Cortex of kidney (tissue), 1 donor: ENCODE measurements around the gene DNM3.
"Not testable (repeated sequence)": the region's sequence is repeated elsewhere in the genome, so short reads cannot be mapped to it uniquely, and the experiment has no call there.

Source experiments
- DNase-seq: peaks from one replicate; lab custom pipeline; 2025; lab: John Stamatoyannopoulos, UW

The DNM3 gene

GRCh38 chr1:172423336-172423735 is 582.0 kb downstream of the DNM3 start:
- DNase-seq, result no peak

DNA sequence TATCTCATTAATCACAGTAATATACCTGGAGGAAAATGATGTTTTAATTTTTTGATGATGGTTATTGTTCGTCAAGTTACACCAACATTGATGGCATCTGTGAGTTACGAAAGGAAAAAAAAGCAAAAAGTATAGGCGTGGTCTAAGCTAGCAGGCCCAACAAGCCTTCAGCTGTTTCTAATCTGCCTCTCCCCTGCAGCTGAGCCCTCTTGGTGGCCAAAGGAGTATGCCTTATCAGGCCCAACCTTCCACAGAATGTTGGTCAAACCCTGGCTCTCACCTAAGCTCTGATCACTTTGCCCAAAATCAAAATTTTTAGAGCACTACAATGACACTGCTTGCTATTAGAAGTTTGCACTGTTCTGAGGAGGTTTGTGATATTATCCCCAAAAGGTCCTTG is 584.0 kb downstream of the DNM3 start:
- no peak for DNase-seq

- no peak for DNase-seq
Observed at GRCh38 chr1:172427191-172427590, 585.9 kb downstream of the DNM3 start.

- DNase-seq, result no peak
Observed at GRCh38 chr1:172429331-172430127, 588.2 kb downstream of the DNM3 start.

- DNase-seq, result no peak
Observed at GRCh38 chr1:172430128-172430454, 588.8 kb downstream of the DNM3 start.

GRCh38 chr1:172431204-172431603 is 589.9 kb downstream of the DNM3 start:
- DNase-seq, result no peak

DNA sequence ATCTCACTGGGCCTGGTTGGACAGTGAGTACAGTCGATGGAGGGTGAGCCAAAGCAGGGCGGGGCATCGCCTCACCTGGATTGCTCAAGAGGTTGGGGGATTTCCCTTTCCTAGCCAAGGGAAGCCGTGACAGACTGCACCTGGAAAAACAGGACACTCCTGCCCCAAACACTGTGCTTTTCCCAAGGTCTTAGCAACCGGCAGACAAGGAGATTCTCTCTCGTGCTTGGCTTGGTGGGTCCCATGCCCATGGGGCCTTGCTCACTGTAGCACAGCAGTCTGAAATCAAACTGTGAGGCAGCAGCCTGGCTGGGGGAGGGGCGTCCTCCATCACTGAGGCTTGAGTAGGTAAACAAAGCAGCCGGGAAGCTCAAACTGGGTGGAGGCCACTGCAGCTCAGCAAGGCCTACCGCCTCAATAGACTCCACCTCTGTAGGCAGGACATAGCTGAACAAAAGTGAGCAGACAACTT is 590.5 kb downstream of the DNM3 start:
- DNase-seq, result no peak

- not testable (repeated sequence) for DNase-seq
Observed at GRCh38 chr1:172437183-172437582, 595.9 kb downstream of the DNM3 start.

GRCh38 chr1:172442404-172442803 is 601.1 kb downstream of the DNM3 start:
- DNase-seq, result no peak

DNA sequence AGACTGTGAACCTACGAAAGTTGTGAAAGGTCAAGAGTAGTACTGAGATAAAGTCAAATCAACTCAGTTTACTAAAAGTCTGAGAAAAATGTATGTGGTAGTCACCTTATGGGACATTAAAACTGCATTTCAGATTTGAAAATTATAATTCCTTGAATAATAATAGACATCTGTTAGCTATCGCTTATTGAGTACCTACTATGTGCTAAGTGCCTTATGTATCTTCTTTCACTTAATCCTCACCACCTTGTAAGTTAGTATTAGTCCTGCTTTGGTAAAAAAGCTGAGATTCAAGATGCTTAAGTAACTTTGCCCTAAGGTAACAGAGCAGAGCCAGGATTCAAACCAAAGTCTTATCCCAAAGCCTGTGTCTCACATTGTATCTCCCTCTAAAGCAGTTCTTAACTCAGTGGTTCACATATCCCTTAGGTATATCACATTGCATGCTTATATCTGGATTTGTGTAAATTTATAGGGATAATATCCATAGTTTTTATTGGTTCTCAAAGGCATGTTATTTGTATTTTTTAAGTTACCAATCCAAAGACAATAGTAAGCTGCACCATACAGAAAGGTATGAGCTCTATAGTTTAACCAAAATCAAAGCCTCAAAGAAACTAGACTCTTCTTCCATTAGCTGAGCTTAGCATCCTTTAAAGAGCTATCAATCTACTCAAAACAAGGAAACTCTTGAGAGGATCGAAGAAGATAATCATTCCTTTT is 601.7 kb downstream of the DNM3 start:
- DNase-seq, result no peak

DNA sequence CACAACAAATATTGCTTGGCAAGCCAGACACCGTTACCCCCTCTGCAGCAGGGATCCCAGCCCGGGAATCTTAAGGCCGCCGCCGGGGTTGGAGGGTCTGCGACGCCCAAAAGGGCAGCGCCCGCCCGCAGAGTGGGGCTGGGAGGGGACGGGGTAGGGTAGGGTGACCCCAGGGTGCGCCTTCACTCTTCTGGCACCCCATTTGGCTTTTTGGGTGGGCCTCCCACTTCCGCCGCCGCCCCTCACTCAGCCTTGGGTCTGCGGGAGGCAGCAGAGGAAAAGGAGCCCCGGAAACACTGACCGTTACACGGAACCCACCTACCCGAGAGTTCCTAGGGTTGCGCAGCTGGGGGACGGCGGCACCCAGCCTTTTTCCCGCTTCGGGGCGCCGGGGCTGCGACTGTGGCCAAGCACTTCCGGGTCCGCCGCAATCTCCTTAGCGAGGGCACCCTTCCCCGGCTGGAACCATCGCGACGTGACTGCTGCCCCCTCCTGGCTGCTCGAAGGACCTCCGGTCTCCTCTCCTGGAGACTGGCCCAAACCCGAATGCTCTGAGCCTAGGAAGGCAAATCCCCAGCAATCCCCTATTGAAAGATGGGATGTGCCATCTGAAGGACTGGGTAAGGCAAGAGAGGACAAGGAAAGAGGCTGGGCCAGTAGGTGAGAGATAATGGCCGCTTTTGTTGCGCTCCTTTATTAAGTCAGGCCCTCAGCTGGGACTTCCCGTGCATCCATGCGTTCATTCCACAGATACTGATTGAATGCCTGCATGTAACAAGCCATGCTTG is 602.6 kb downstream of the DNM3 start, which contains the start of gene PIGC:
Gene PIGC, minus strand, starts transcription at position 404 of the 788 bp plus-strand sequence. CDS start 1,447 bp downstream, outside the sequence.
- DNase-seq, result no peak

- no peak for DNase-seq
Observed at GRCh38 chr1:172446547-172446946, 605.2 kb downstream of the DNM3 start.

- DNase-seq, result no peak
Observed at GRCh38 chr1:172447641-172448040, 606.3 kb downstream of the DNM3 start.

- no peak for DNase-seq
Observed at GRCh38 chr1:172448995-172449584, 607.8 kb downstream of the DNM3 start.

GRCh38 chr1:172449585-172450523 is 608.6 kb downstream of the DNM3 start:
- DNase-seq, result no peak

DNA sequence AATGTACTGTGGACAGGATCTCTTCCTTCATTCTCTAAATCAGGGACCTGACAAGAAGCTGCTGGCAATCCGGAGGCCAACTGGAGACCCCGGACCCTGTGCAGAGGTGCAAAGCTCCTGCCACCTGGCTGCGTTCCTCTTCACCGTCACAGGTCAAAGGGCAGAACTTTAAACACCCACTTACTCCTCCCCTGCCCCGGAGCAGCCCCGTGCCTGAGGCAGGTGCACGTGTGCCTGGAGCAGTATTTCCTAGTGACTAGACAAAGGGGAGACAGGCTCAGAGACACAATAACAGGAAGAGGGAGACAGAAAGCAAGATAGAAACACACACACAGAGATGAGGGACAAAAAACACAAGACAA is 609.2 kb downstream of the DNM3 start:
- DNase-seq, result no peak

DNA sequence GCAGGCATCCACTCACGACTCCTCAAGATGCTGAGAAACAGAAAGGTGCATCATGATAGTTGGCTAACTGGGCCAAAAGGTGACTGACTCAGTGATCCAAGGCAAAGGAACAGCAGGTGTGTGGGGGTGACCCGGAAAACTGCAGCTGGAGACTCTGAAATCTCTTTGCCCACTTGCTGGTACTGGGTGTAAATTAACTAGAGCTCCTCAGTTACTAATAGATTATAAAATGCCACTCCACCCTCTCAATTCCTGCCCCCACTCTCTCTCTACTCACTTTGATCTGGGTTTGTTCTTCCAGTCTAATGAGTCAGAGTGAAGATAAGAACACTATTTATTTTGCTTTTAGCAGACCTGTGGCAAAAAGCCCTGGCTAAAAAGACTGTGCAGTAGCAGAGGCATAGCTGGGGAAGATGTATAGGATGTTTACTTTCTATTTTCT is 609.7 kb downstream of the DNM3 start:
- no peak for DNase-seq

GRCh38 chr1:172452536-172453152 is 611.3 kb downstream of the DNM3 start:
- DNase-seq, result no peak

DNA sequence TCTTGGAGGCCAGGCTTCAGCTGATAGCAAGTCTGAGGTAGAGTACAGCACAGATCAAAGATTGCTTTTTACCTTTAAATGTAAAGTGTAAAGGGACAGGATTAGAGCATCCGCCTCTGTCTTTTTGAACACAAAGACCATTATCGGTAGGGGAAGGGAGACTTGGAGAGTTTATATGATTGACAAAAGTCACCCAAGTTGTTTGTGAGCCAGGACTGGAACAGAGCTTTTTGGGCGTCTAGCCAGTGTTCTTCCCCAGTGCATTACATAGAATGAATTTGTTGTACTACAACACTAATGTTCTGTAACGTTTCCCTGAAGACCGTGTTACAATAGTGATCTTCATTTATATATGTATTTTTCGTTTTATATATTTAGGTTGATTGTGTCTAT is 611.9 kb downstream of the DNM3 start:
- no peak for DNase-seq

- DNase-seq, result no peak
Observed at GRCh38 chr1:172453607-172454006, 612.3 kb downstream of the DNM3 start.

DNA sequence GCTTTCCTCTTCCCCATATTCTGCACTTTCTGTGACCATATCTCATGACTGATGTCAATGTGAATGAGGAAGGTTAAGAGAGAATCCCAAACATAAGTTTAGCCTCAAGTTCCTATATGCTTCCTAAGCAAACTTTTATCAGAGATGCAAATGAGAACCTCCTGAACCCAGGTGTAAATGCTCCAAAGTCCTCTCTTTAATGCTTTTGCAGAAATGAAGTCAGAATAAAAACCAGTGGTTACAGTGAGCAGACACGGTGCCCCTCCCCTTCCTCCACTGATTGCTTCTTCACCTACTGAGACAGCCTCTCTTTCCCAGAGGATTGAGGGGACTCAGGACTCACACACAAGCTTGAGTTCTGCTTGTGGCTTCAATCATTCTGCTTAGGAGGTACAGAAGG is 614.2 kb downstream of the DNM3 start:
- DNase-seq, result no peak
